Measurements from ENCODE around the gene FOXC1. TPM values are rescaled to one million over a fixed set of nuclear protein-coding genes. Genes with fewer than 3 reads are reported as not detected.

FOXC1 gene
- polyA plus RNA-seq, 1 experiment, result 7.8 TPM

GRCh38 chr6:1605004-1605892 is 4.5 kb upstream of the FOXC1 start:
- ChIA-PET POLR2A (no interaction called here), CTCF (interaction anchor here (0.6 to 3.3 kb wide), 6 partner anchors 9 to 1030 kb away, joined by 3 to 22 read pairs (median 5); no protein-coding TSS in a partner anchor)
- Histone ChIP-seq H3K27me3 (ENCODE audit: control insufficient read depth, insufficient read depth, low read length) (peaks cover 35% of the 10 kb centered on the region), H3K36me3 (ENCODE audit: control insufficient read depth, insufficient read depth, low read length) (no peaks in the 10 kb centered on the region; the same call in 1 of the 2 replicates), H3K4me3 (ENCODE audit: low read depth, low read length) (peak overlapping the region; percentile 42)
- DNase-seq (ENCODE audit: low read depth), result no peak
- TF ChIP-seq, protein P1, sequence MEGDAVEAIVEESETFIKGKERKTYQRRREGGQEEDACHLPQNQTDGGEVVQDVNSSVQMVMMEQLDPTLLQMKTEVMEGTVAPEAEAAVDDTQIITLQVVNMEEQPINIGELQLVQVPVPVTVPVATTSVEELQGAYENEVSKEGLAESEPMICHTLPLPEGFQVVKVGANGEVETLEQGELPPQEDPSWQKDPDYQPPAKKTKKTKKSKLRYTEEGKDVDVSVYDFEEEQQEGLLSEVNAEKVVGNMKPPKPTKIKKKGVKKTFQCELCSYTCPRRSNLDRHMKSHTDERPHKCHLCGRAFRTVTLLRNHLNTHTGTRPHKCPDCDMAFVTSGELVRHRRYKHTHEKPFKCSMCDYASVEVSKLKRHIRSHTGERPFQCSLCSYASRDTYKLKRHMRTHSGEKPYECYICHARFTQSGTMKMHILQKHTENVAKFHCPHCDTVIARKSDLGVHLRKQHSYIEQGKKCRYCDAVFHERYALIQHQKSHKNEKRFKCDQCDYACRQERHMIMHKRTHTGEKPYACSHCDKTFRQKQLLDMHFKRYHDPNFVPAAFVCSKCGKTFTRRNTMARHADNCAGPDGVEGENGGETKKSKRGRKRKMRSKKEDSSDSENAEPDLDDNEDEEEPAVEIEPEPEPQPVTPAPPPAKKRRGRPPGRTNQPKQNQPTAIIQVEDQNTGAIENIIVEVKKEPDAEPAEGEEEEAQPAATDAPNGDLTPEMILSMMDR (IDR thresholded peaks at IDR 0.05; ENCODE audit: insufficient read depth, low read depth, low read length), result no peak

- no peak for DNase-seq (ENCODE audit: low read depth)
- ChIA-PET CTCF (interaction anchor here (0.6 to 3.3 kb wide), 6 partner anchors 10 to 843 kb away, joined by 3 to 22 read pairs (median 3); no protein-coding TSS in a partner anchor), POLR2A (no interaction called here)
- TF ChIP-seq, protein P1 (IDR thresholded peaks at IDR 0.05; ENCODE audit: insufficient read depth, low read depth, low read length), result no peak
- Histone ChIP-seq H3K36me3 (ENCODE audit: control insufficient read depth, insufficient read depth, low read length) (no peaks in the 10 kb centered on the region; the same call in 1 of the 2 replicates), H3K4me3 (ENCODE audit: low read depth, low read length) (no peak overlapping the region), H3K27me3 (ENCODE audit: control insufficient read depth, insufficient read depth, low read length) (peaks cover 35% of the 10 kb centered on the region)
Measured at GRCh38 chr6:1605893-1606779, 3.6 kb upstream of the FOXC1 start.

DNA sequence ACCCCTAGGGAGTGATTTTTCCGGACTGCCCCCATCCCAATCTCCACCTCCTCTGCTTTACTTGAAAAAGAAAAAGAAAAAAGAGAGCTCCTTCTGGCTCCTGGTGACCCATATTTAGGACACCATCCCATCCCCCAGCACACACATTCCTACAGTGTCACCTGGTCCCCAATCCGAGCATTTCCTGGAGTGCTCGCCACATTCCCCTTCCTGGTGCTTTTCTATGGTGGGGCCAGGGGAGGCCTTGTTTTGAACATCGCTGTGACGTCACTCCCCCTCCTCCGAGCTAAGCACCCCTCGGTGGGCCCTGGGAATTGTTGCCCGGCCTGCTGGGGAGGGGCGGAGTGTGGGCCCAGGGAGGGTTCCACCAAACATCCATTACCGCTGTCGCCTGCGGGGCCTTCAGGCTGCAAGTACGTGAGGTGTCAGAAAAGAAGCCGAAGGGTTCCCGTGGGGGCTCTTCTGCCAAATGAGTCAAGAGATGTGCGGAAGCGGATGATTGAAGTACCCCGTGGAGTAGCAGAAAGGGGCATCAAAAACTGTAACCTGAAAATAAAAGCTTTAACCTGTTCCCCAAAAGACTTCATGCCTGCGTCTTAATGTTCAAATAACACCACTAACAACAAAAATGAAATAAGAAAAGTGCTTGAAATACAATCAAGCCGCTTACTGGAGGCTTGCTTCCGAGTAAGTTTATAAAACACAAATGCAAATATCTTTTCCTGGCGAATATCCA is 2.8 kb upstream of the FOXC1 start:
- Histone ChIP-seq H3K36me3 (ENCODE audit: control insufficient read depth, insufficient read depth, low read length) (no peaks in the 10 kb centered on the region; the same call in 1 of the 2 replicates), H3K4me3 (ENCODE audit: low read depth, low read length) (no peak overlapping the region), H3K27me3 (ENCODE audit: control insufficient read depth, insufficient read depth, low read length) (peaks cover 35% of the 10 kb centered on the region)
- CTCF ChIA-PET, result interaction anchor here (0.6 to 3.3 kb wide), 7 partner anchors 10 to 747 kb away, joined by 3 to 22 read pairs (median 3); no protein-coding TSS in a partner anchor
- no peak for DNase-seq (ENCODE audit: low read depth)
- TF ChIP-seq, protein P1 (IDR thresholded peaks at IDR 0.05; ENCODE audit: insufficient read depth, low read depth, low read length), result no peak
- POLR2A ChIA-PET, result interaction anchor here (0.5 kb wide), 1 partner anchor 180 kb away, joined by 3 read pairs; no protein-coding TSS in a partner anchor

GRCh38 chr6:1607516-1608221 is 2.0 kb upstream of the FOXC1 start:
- Histone ChIP-seq H3K27me3 (ENCODE audit: control insufficient read depth, insufficient read depth, low read length) (peaks cover 35% of the 10 kb centered on the region), H3K36me3 (ENCODE audit: control insufficient read depth, insufficient read depth, low read length) (no peaks in the 10 kb centered on the region; the same call in 1 of the 2 replicates), H3K4me3 (ENCODE audit: low read depth, low read length) (no peak overlapping the region)
- ChIA-PET POLR2A (interaction anchor here (0.5 kb wide), 1 partner anchor 179 kb away, joined by 3 read pairs; no protein-coding TSS in a partner anchor), CTCF (interaction anchor here (0.7 to 3.3 kb wide), 5 partner anchors 88 to 841 kb away, joined by 3 to 22 read pairs (median 3); no protein-coding TSS in a partner anchor)
- TF ChIP-seq, protein P1 (IDR thresholded peaks at IDR 0.05; ENCODE audit: insufficient read depth, low read depth, low read length), result no peak
- no peak for DNase-seq (ENCODE audit: low read depth)
